ENCODE results near the gene DAGLA. TPM values are rescaled to one million over a fixed set of nuclear protein-coding genes. Genes with fewer than 3 reads are reported as not detected.

Gene DAGLA
- total RNA-seq, 1 donor from 2014 or later: 3.2 TPM

DNA sequence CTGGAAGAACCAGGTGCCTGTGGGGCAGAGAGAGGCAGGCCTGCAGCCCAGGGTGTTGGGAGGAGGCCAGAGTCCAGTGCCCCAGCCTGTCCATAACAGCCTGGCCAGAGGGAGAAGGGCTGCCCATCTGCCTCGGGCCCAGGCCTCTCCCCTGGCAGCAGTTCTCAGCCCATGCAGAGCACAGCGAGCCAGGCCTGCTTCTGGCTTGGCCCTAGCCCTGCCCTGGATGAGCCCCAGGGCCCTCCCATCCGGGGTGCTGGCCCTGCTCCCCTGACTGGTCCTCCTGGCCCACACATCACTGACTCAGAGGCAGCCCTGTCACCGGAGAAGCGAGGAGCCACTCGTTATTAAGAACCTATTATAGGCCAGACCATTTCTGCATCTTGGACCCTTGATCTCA, 52.5 kb downstream of the DAGLA start:
- intact Hi-C loops (cut with micrococcal nuclease): loop anchor here (2.0 kb wide), 1 partner anchor 52 kb away; the partner anchor contains the start of gene DAGLA
- no peaks in the 10 kb centered on the region for H3K9me3 ChIP-seq (replicated peaks)
- TF ChIP-seq CTCF (IDR thresholded peaks at IDR 0.05; ENCODE audit: borderline replicate concordance): no peak
- H3K27ac ChIP-seq (replicated peaks): peak overlapping the region; percentile 24
- peaks cover 25% of the 10 kb centered on the region for H3K36me3 ChIP-seq
- H3K27me3 ChIP-seq (ENCODE audit: low read depth): no peaks in the 10 kb centered on the region
- no peak overlapping the region for H3K4me3 ChIP-seq
- DNase-seq: no peak
- peaks cover 24% of the 10 kb centered on the region for H3K4me1 ChIP-seq

- Histone ChIP-seq H3K27ac (replicated peaks) (peak overlapping the region; percentile 24), H3K4me3 (no peak overlapping the region), H3K27me3 (ENCODE audit: low read depth) (no peaks in the 10 kb centered on the region), H3K4me1 (peaks cover 20% of the 10 kb centered on the region), H3K9me3 (replicated peaks) (no peaks in the 10 kb centered on the region), H3K36me3 (peaks cover 28% of the 10 kb centered on the region)
- peak; percentile 100 for TF ChIP-seq CTCF (IDR thresholded peaks at IDR 0.05; ENCODE audit: borderline replicate concordance)
- DNase-seq: peak; percentile 87
- intact Hi-C loops (cut with micrococcal nuclease): loop anchor here (2.0 kb wide), 1 partner anchor 53 kb away; the partner anchor contains the start of gene DAGLA
These were observed 53.2 kb downstream of the DAGLA start for GRCh38 chr11:61733120-61733978.

- Histone ChIP-seq H3K27me3 (ENCODE audit: low read depth) (no peaks in the 10 kb centered on the region), H3K4me1 (peaks cover 20% of the 10 kb centered on the region), H3K4me3 (no peak overlapping the region), H3K9me3 (replicated peaks) (no peaks in the 10 kb centered on the region), H3K36me3 (peaks cover 23% of the 10 kb centered on the region), H3K27ac (replicated peaks) (no peak overlapping the region)
- TF ChIP-seq CTCF (IDR thresholded peaks at IDR 0.05; ENCODE audit: borderline replicate concordance): no peak
- DNase-seq: no peak
- intact Hi-C loops (cut with micrococcal nuclease): no loop called here
These were observed 54.6 kb downstream of the DAGLA start for GRCh38 chr11:61734767-61735166.

DNA sequence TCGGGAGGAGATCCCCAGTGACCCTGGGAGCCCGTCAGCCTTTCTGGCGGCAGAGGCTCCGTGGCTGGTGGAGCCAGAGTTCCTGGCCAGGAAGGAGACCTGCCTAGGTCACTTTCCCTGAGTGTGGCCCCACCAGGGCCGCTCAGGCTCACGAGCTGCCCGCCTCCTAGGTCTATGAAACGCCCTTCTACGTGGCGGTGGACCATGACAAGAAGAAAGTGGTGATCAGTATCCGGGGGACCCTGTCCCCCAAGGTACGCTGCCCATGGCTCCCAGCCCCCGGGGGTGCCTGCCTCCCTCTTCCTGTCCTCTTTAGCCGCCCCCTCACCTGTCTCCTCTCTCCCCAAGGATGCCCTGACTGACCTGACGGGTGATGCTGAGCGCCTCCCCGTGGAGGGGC, 55.2 kb downstream of the DAGLA start:
- no peak for TF ChIP-seq CTCF (IDR thresholded peaks at IDR 0.05; ENCODE audit: borderline replicate concordance)
- no peak for DNase-seq
- Histone ChIP-seq H3K27ac (replicated peaks) (no peak overlapping the region), H3K4me1 (peaks cover 20% of the 10 kb centered on the region), H3K4me3 (no peak overlapping the region), H3K9me3 (replicated peaks) (no peaks in the 10 kb centered on the region), H3K36me3 (peaks cover 23% of the 10 kb centered on the region), H3K27me3 (ENCODE audit: low read depth) (no peaks in the 10 kb centered on the region)
- intact Hi-C loops (cut with micrococcal nuclease): no loop called here

- intact Hi-C loops (cut with micrococcal nuclease): no loop called here
These were observed 56.1 kb downstream of the DAGLA start for GRCh38 chr11:61736310-61736709.

More at GRCh38 chr11:61736310-61736709, 56.1 kb downstream of the DAGLA start:
- H3K4me3 ChIP-seq: no peak overlapping the region
- H3K27me3 ChIP-seq (ENCODE audit: low read depth): no peaks in the 10 kb centered on the region
- H3K9me3 ChIP-seq (replicated peaks): no peaks in the 10 kb centered on the region
- peaks cover 32% of the 10 kb centered on the region for H3K36me3 ChIP-seq
- peaks cover 20% of the 10 kb centered on the region for H3K4me1 ChIP-seq
- no peak for DNase-seq
- no peak for TF ChIP-seq CTCF (IDR thresholded peaks at IDR 0.05; ENCODE audit: borderline replicate concordance)
- H3K27ac ChIP-seq (replicated peaks): no peak overlapping the region

Data from left ventricle myocardium inferior (tissue), 1 donor.